Inflammatory macrophage treated with lipopolysaccharide for 4 hours (primary cell): ENCODE data around the gene RAVER2.

ENCODE experiments used
- DNase-seq: peaks from one replicate; pipeline ENCODE4 v3.0.0-alpha.2; 2020

Gene RAVER2

DNA sequence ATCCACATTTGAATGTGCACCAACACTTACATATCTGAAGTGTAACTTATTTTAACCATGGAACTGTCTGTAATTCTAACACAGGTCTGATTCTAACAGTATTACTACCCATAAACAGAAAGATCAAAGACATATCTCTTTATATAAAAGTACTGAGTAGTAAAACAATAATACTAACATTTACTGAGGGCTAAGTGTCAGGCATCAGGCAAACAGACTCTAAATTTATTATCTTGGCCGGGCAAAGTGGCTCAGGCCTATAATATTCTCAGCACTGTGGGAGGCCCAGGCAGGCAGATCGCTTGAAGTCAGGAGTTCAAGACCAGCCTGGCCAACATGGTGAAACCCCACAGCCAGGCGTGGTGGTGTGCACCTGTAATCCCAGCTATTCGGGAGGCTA is 135.6 kb downstream of the RAVER2 start:
- DNase-seq: no peak

DNA sequence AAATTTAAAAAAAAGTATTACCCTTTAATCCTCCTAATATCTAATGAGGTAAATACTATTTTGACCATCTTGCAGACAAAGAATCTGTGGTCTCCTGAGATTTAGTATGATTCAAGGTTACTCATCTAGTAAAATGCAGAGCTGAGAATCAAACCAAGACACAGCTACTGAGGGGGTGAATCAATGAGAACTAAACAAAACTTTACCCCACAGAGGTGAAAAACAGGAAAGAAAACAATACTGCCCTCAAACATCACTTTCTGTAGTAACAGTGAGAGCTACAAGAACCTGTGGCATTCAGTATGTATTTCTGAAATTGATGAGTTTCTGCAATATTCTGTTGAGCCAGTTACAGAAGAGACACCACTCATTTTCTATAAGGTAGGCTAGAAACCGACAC is 136.4 kb downstream of the RAVER2 start:
- no peak for DNase-seq
